ENCODE results near the gene HOGA1.
"Not testable (repeated sequence)": the region's sequence is repeated elsewhere in the genome, so short reads cannot be mapped to it uniquely, and the experiment has no call there.

Gene HOGA1

GRCh38 chr10:97612386-97612785 lies 28.2 kb downstream of the HOGA1 start:
- FAIRE-seq = no peak

DNA sequence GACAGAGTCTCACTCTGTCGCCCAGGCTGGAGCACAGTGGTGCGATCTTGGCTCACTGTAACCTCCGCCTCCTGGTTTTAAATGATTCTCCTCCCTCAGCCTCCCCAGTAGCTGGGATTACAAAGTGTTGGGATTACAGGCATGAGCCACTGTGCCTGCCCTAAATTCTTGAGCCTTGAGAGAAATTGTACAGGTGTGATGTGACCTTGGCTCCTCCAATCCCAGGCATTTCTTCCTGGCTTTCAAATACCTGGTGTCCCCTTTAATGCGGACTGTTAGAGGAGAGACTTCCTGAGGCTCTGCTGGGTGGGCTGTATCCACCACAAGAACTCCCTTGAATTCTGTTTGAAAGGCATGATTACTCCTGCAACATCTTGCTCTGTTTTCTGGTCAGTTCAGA lies 34.1 kb downstream of the HOGA1 start:
- no peak for FAIRE-seq

DNA sequence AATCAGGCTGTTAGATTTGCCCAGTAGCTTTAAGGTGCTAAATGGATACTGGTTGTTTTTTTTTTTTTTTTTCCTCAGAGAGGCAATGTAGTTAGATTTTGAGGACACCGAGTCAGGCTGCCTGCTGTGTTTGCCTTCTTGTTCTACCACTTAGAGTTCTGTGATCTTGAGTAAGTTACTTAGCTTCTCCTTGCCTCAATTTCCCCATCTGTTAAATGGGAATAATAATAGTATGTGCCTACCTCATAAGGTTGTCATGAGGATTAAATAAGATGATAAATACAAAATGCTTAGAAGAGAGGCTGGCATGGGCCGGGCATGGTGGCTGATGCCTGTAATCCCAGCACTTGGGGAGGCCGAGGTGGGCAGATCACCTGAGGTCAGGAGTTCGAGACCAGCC lies 34.5 kb downstream of the HOGA1 start:
- FAIRE-seq = no peak

- FAIRE-seq = no peak
These were observed 39.1 kb downstream of the HOGA1 start for GRCh38 chr10:97623277-97623676.

- FAIRE-seq = no peak
These were observed 43.5 kb downstream of the HOGA1 start for GRCh38 chr10:97627731-97628130.

GRCh38 chr10:97628228-97628627 lies 44.0 kb downstream of the HOGA1 start:
- FAIRE-seq = no peak

- FAIRE-seq = no peak
These were observed 45.1 kb downstream of the HOGA1 start for GRCh38 chr10:97629289-97629688.

- no peak for FAIRE-seq
These were observed 46.9 kb downstream of the HOGA1 start for GRCh38 chr10:97631098-97631497.

DNA sequence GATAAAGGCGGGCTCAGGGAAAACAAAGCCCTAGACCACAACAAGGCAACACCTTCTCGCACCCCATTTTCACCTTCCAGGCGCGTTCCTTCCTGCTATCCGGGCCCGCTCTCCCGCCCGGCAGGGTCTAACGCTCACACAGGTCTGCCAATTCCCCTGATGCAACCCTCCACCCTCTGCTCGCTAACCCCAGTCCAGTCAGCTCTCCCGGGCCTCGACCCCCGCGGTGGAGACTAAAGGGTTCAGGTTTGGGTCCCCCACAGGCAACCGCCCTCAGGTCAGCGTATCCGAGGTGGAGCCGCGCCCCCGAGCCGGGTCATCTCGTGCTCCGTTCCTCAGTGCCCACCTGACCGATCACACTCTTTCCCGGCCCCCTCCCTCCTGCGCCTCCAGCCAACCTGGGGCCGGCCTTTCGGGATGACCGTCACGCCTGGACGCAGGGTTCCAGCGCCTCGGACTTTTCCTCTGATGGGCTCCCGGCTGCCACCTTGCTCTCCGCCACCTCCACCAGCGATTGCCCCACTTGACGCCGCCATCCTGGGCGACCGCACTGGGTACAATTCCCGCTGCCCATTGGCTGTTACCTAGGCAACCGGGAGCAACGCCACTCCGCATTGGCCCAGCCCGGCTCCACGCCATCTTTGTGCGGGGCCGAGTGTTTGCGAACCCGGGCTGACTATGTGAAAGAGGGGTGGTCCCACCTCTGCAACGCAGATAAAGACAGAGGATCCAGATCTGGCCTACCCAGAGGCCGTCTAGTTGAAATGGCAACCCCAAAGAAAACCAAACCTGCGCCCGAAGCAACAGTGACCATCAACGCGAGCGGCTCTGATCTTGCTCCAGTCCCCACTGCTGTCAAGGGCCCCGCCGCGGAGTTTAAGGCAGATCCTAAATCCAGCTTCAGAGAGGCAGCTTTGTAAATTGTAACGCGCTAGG lies 49.0 kb downstream of the HOGA1 start, which contains the start of gene MORN4:
MORN4 (minus strand) TSS at position 552 of the 936 bp plus-strand sequence. CDS start 13,847 bp downstream, outside the sequence.
- no peak for FAIRE-seq

GRCh38 chr10:97633921-97634320 lies 49.7 kb downstream of the HOGA1 start:
- no peak for FAIRE-seq

- no peak for FAIRE-seq
These were observed 51.4 kb downstream of the HOGA1 start for GRCh38 chr10:97635577-97635976.

DNA sequence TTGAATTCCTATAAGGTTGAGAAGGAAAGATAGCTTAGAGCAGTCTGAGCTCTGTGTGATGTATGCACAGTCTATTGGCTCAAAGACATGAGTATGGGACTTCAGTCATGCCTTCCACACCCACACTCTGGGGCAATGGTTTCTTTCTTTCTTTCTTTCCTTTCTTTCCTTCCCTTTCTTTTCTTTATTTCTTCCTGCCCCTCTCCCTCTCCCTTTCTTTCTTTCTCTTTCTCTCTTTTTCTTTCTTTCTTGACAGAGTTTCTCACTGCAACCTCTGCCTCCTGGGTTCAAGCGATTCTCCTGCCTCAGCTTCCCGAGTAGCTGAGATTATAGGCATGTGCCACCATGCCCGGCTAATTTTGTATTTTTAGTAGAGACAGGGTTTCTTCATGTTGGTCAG lies 54.9 kb downstream of the HOGA1 start:
- FAIRE-seq = not testable (repeated sequence)

DNA sequence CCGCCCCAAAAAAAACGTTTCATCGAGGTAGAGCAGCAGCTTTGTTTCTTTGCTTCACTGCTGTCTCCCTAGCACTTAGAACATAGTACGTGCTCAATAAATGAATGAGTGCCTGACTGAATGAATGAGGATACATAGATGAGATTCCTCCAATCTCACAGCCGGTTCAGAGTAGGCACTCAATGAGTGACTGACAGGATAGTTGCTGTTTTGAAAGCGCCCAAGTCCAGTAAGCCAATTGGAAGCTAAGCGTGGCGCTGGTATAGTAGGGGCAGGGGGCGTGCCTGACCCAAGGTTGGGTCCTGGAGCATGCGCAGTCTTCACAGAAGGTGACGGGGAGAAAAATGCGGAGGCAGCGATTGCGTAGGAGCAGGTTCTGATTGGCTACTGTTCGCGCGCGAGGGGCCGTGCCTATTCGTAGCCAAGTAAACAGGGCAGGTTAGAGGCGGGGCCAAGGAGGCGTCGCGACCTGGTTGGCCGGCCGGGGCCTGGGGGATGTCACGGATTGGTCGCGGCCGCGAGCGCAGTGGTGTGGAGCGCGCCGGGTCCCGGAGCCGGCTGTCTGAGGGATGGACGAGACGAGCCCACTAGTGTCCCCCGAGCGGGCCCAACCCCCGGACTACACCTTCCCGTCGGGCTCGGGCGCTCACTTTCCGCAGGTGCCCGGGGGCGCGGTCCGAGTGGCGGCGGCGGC lies 56.1 kb downstream of the HOGA1 start, which contains the start of gene PI4K2A:
PI4K2A (plus strand) TSS at position 498 of the 694 bp plus-strand sequence; CDS start at position 570, 72 bp downstream.
- peak; percentile 97 for FAIRE-seq

DNA sequence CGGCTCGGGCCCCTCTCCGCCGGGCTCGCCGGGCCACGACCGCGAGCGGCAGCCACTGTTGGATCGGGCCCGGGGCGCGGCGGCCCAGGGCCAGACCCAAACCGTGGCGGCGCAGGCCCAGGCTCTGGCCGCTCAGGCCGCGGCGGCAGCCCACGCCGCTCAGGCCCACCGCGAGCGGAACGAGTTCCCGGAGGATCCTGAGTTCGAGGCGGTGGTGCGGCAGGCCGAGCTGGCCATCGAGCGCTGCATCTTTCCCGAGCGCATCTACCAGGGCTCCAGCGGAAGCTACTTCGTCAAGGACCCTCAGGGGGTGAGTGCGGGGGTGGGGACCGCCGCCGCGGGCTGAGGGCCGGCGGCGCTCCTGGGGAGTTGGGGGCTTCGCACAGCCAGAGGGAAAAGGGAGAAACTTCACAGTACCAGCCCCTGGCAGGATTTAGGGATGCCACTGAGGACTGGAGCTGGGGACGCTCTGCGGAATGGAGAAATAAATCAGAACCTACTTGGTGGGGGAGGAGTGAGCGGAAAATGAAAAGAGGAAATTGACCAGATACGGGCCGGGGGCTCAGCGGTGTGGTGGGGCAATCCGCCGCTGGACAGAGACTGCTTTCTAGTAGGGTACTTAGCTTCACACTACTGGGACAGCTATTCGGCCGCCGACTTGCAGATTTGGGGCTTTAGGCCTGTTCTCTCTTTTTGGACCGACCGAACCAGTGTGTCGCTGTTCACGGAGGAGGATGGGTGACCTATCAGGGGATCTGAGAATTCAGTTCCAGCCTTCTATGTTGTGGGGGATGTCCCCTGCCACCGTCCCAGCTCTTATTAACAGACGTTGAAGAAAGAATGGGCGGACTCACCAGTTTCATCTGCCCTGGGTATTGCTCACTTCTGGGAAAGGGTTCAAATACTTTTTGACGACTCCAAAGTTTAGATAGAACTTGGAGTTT lies 57.0 kb downstream of the HOGA1 start:
- no peak for FAIRE-seq

DNA sequence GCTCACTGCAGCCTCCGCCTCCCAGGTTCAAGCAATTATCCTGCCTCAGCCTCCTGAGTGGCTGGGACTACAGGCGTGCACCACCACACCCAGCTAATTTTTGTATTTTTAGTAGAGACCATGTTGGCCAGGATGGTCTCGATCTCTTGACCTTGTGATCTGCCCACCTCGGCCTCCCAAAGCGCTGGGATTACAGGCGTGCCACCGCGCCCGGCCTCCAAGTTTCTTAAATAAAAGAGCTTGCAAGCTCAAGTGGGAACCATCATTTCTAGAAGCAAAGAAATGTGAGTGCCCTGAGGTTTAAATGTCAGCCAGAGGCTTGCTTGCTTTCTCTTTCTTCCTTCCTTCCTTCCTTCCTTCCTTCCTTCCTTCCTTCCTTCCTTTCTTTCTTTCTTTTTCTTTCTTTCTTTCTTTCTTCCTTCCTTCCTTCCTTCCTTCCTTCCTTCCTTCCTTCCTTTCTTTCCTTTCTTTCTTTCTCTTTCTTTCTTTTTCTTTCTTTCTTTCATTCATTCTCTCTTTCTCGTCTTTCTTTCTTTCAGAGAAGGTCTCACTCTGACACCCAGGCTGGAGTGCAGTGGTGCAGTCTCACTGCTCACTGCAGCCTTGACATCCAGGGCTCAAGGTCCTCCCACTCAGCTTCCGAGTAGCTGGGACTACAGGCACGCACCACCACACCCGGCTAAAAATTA lies 58.4 kb downstream of the HOGA1 start:
- not testable (repeated sequence) for FAIRE-seq

DNA sequence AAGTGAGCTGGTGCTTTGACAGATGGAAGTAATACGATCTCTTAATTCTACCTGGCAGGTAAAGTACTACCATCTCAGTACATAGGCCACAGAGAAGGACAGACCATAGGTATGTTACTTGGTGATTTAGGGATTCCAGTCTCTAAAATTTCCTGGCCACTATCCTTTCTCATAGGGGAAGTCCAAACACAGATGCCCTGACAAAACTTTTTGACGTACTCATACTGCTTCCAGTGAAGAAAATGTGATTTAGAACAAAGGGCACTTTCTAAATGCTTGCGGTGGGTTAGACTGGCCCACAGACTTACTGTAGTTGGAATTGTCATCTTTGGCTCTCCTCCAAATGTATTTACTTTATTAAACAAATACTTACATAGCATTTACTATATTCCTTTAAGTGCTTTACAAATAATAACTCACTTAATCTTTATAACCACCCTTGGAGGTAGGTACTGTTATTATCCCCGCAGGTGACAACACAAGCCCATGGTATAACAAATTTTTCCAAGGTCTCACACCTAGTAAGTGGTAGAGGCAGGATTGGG lies 59.3 kb downstream of the HOGA1 start:
- FAIRE-seq = no peak

DNA sequence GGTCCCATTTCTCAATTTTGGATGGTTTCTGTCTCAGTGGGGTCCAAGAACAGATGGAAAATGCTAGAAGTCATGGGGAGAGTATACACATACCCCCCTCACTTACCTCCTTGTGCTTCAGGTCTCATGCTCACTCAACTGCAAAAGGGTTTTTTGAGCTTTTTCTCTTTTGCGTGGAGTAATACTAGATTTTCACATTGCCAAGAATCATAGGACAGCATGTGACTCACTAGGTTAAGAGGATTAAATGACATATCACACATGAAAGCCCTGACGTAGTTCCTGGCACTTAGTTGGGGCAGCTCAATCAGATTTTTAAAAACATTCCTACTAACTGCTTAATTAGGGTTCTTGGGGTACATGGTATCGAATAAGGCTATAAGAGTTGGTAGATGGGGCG lies 60.7 kb downstream of the HOGA1 start:
- no peak for FAIRE-seq

DNA sequence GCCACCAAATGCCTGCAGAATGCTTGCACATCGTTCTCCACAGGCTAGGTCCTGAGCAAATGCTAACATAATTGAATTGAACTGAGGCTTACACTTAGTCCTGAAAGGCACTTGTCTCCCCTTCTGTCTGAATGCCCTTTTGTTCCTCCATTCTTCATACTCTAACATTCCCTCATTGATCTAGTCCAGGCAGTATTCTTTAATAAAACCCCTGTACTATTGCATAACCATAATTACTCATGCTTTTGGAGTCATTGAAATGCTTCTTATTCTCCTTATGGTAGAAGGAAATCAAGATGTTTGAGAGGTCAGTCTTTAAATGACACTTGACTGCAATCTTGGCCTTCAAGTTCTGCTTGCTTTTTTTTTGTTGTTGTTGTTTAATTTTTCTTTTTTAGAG lies 63.4 kb downstream of the HOGA1 start:
- no peak for FAIRE-seq

DNA sequence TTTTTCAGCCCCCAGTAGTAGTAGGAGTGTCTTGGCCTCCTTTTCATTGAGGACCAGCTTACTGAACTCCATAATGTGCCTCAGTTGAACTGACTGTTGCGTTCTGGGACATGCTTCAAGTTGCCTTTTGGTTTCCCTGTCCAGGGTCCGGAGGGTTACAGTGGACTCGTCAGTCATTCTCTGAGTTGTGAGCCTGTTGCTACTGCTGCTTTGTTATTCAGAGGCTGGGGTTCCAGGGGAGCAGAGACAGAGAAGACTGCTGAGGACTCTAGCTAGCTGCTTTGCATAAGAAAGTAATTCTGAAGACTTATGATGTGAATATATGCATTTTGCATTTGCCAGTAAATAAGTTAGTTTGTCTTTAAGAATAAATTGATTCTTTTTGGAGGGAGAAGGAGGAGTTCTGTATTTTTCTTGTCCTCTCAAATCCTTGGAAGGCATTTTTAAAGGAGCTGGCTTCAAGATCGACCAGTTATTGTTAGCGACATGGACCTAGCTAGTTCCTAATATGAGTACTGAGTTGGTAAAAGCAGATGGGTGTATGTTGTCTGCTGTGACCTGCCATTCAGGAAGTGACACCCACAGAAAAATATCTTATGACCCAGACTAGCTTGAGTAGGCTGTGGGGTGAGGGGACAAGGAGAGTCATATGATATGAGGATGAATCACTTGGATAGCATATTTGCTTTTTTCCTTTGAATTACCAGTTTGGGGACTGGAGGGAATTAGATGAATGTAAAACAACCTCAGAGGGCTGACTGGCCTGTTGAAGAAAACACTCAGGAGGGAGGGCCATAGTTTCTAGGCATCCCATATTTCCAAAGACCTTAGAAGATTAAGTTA lies 64.6 kb downstream of the HOGA1 start:
- FAIRE-seq = peak; percentile 31

DNA sequence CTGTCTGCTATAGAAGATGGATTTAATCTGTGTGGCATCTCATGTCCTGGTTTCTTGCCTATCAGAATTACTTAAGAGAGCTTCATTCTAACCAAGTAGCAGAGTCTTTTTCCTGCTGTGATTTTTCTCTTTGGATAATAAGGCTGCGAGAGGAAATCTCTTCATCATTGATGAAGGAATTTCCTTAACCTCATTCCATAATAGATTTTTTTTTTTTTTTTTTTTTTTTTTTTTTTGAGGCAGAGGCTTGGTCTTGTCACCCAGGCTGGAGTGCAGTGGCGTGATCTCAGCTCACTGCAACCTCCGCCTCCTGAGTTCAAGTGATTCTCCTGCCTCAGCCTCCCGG lies 65.2 kb downstream of the HOGA1 start:
- not testable (repeated sequence) for FAIRE-seq

DNA sequence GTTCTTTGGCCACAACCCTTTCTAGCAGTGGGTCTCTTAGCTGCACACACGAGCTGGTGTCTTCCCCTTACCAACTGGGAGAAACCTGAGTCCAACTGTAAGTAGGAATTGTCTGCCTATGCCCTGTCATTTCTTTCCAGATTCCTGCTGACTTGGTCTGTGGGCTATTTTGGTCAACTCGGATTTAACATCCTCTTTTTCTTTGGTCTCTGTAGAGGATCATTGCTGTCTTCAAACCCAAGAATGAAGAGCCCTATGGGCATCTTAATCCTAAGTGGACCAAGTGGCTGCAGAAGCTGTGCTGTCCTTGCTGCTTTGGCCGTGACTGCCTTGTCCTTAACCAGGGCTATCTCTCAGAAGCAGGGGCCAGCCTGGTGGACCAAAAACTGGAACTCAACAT lies 66.5 kb downstream of the HOGA1 start:
- no peak for FAIRE-seq

Data from endometrium (tissue), 2 donors.